NCI-H2107 (cell line): ENCODE results near the gene NDUFA13.

Experiments used
- DNase-seq: peaks from one replicate; lab custom pipeline; 2025; lab: John Stamatoyannopoulos, UW

Gene NDUFA13

DNA sequence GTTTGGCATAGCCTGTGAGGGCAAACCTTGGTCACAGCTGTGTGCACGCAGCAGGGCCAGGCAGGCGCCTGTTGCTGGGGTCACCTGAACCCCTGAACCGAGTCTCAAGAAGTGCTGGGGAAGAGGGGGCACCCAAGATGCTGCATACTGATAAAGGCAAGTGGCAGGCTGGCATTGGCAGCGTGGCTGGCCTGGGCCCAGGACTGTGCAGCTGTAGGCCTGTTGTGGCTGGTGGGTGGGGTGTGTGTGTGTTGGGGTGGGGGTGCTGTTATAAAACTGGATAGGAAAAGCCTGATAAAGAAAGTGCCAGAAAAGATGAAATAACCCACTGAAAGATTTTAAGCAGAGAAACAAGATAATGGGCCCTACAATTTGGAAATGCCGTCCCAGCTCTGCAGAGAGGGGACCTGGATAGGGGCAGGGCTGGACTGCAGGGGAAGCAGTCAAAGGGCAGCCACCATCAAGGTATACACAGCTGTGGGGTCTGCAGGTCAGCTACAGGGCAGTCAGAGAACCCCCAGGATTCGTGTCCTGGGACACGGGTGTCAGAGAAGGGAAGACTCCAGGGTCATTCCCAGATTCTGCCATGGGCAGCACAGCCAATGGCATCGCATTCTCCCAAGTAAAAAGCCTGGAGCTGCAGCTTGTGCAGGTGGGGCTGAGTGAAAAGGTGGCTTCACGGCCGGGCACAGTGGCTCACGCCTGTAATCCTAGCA is 55.2 kb downstream of the NDUFA13 start:
- DNase-seq = no peak

DNA sequence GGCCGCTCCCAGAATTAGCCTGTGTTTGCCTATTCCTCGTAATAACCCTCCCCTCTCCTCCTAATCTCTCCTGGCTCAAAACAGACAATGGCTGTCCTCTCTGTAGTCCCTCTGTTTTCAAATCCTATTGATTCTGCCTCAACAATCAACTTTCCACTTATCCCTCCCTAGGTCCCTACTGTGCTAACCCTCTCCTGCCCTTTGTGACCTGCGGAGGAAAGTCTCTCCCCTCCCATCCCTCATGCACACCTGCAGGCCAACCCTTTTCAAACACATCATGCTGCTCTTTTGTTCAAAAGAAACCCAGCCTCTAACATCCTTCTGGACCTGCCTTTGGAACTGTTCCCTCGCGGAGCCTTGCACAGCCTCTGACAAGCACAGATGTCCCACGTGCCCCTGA is 59.4 kb downstream of the NDUFA13 start:
- no peak for DNase-seq
